Left ventricle myocardium superior (tissue), 1 donor: ENCODE results near the gene CD160. TPM values are rescaled to one million over a fixed set of nuclear protein-coding genes. Genes with fewer than 3 reads are reported as not detected.

Experiments
- ATAC-seq: fragments of 200-7000 bp; cut with Tn5 transposase; one replicate; pipeline ENCODE4 v1.9.1; 2020; ENCODE audit warnings: mild to moderate bottlenecking, moderate library complexity
- DNase-seq: peaks from one replicate; pipeline ENCODE4 v3.0.0-alpha.2; 2020
- intact Hi-C: fragments of 100-400 bp; cut with micrococcal nuclease; formaldehyde crosslinking; loops from one replicate; pipeline ENCODE4 v1.11.0; 2022
- total RNA-seq: library from RNA; stranded (reverse); fragmentation: NEBNext Ultra II Directional; extraction: Animal tissue kit (Norgen Biotek cat#: 25700); gene quantifications from one replicate; pipeline ENCODE4 v1.2.1, GENCODE V29; 2021
- donor health status: DM: no; HTN: yes; CAD: no; lungs with severe emphysema.

CD160 gene
- total RNA-seq, 1 donor from 2014 or later = 0.37 TPM

GRCh38 chr1:145782272-145783099, 63.2 kb downstream of the CD160 start:
- ATAC-seq = peak; percentile 32
- intact Hi-C loops = no loop called here
- DNase-seq = no peak

- DNase-seq (no peak), ATAC-seq (peak; percentile 53)
- intact Hi-C loops = no loop called here
Observed at GRCh38 chr1:145784409-145784808, 65.1 kb downstream of the CD160 start.

DNA sequence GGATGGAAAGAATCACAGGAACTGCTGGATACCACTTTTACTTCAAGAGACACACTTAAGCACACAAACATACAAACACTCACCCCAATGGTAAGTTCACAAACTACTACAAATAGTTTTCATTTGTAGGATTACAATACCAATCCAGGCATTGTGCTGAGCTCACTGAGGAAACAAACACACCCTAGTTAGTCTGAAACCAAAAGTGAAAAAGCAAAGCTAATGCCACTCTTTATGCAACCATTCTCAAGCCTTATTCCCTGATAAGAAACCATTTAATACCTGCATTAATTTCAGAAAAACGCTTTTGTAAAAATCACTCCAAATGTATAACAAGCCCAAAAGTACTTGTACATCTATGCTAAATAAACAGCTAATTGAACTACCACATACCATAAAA, 66.2 kb downstream of the CD160 start:
- DNase-seq (no peak), ATAC-seq (no peak)
- intact Hi-C loops = no loop called here

GRCh38 chr1:145786271-145786670, 67.0 kb downstream of the CD160 start:
- intact Hi-C loops = no loop called here
- no peak for DNase-seq
- no peak for ATAC-seq

DNA sequence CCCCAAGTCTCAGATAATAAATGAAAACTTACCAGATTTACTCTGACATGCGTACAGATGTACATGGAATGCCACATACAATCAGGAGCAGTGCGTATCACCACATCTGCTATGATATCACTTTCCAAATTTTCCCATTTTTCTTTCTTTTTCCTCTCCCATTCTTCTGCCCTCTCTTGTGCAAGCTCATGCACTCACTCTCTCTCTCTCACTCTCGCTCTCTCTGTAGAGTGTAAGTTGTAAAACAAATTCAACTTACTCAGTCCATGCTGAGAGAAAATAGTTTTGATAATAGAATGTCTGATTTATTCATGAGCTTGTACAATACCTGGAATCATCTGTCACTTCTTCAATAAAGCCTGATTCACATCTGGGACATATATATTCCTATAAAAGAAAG, 69.3 kb downstream of the CD160 start:
- ATAC-seq = no peak
- DNase-seq = no peak
- intact Hi-C loops = no loop called here

Other genes with a start within 250 kb of the CD160 start
- 10.6 TPM for gene GPR89A, start 111.5 kb upstream of the CD160 start, total RNA-seq
- gene PDZK1, start 12.1 kb upstream of the CD160 start, total RNA-seq = not detected
- gene RNF115, start 104.6 kb downstream of the CD160 start, total RNA-seq = 48.2 TPM
- 14.9 TPM for gene POLR3C, start 104.7 kb downstream of the CD160 start, total RNA-seq
- gene NUDT17, start 126.1 kb downstream of the CD160 start, total RNA-seq = 3.4 TPM
- 13.3 TPM for gene PIAS3, start 139.6 kb downstream of the CD160 start, total RNA-seq
- gene ANKRD35, start 166.4 kb downstream of the CD160 start, total RNA-seq = 1.1 TPM
- gene ITGA10, start 190.6 kb downstream of the CD160 start, total RNA-seq = 0.82 TPM
- gene PEX11B, start 199.2 kb downstream of the CD160 start, total RNA-seq = 23.8 TPM
- 57.7 TPM for gene RBM8A, start 208.0 kb downstream of the CD160 start, total RNA-seq
- 25.2 TPM for gene LIX1L, start 238.5 kb downstream of the CD160 start, total RNA-seq
- gene ANKRD34A, start 245.1 kb downstream of the CD160 start, total RNA-seq = 0.52 TPM
- 44.0 TPM for gene POLR3GL, start 245.2 kb downstream of the CD160 start, total RNA-seq